ENCODE data around the gene LSM3.

Gene LSM3

DNA sequence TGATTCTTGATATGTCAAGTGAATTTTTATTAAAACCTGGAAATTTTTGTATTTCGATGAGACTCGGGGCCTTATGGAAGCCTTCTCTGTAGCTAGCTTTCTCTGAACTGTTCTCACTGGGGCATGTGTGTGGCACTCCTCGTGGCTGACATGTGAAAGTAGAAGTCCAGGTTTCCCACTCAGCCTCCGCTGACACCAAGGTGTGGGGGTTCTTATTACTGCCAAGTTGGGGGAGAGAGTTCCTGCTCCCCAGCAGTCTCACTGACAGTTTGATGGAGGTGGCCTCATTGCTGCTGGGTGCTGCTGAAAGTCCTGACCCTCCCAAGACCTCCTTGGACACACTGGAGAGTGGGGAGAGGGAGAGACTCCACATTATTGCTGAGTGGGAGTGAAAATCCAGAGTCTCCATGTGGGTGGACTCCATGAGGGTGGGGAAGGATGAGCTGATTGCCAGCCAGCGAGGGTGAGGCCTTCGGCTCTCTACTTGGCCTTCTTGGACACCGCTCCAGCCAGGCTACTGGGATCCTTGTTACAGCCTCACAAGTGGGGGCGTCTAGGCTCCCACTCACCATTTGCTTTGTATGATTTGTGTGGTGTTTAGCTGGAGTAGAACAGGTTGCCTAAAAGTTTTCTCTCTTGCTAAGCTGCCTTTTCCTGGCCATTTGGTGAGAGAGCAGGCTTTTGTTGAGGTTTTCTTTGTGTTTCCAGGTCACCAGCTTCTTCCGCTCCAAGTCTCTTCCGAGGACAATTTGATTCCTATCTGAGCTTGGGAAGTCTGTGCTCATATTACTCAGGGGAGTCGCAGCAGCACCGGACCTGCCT lies 64.1 kb downstream of the LSM3 start:
- DNase-seq (ENCODE audit: low read depth), result no peak

DNA sequence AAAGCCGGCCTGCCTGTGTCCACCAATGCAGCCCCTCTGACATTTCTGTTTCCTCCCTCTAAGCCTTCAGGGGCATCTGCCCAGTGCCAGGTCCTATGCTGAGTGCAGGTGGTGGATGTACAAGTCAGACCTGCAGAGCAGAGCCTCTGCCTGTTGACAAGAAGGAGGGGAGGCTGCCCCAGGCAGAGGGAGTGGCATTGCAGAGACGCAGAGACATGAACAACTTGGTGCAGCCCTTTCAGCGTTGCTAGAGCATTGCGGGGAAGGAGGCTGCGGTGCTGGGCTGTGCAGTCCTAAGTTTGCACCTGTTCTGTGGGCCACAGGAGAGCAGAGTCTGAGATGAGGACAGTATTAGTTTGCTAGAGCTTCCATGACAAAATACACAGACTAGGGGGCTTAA lies 65.2 kb downstream of the LSM3 start:
- DNase-seq (ENCODE audit: low read depth), result no peak

DNA sequence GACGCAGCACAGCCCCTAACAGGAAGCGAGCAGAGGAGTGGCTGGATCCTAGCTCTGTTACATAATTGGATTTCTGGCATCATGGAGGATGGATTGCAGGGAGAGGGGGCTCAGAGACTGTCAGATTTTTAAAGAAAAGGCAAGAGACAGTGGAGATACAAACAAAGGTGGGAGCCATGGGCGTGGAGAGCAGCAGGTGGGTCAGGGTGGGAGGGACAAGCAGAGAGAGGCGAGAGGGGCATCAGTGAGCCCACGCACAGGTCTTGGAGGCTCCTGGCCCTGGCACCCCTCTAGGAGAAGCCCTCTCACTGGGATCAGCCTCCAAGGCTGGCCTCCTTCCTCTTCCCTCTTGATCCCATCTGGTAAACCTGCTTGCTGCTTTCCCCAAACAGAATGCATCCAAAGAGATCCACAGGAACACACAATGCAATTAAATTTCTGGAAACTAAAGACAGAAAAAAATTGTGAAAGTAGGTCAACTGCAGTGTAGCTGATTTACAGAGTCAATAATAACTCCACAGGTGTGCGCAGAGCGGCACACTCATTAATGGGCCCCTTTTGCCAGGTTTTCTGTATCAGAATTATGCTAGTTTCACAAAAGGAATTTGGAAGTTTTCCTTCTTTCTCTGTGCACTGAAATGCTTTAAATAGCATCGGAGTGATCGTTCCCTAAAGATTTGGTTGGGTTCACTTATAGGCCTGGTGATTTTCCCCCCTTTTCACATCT lies 66.1 kb downstream of the LSM3 start:
- DNase-seq (ENCODE audit: low read depth), result no peak

DNA sequence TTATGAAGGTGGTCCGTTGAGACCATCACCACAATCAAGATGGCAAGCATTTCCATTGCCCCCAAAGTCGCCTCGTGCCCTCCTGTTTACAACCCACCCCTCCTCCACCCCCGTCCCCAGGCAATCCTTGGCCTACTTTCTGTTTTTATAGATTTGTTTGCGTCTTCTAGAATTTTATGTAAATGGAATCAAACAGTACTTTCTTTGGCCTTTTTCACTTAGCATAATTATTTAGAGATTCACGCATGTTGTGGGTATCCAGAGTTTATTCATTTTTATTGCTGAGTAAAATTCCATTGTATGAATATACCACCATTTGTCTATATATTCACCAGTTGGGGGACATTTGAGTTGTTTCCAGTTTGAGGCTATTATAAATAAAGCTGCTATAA lies 66.6 kb downstream of the LSM3 start:
- DNase-seq (ENCODE audit: low read depth), result no peak

DNA sequence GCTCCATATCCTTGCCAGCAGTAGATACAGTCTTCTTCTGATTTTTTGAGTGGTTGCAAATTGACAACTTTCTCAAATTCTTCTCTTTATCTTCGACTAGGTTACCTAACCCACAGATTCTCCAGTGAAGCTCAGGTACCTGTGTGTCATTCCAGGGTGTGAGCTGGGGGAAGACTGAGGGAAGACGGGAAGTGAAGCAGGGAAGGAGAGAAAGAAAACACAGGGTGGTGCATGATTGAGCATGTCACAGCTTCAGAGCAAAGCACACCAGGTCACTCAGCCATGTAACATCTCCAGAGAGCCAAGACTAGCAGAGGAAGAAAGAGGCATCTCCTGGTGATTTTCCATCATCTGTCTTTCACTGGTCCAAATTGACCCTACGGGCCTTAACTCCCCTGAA lies 67.2 kb downstream of the LSM3 start:
- no peak for DNase-seq (ENCODE audit: low read depth)

DNA sequence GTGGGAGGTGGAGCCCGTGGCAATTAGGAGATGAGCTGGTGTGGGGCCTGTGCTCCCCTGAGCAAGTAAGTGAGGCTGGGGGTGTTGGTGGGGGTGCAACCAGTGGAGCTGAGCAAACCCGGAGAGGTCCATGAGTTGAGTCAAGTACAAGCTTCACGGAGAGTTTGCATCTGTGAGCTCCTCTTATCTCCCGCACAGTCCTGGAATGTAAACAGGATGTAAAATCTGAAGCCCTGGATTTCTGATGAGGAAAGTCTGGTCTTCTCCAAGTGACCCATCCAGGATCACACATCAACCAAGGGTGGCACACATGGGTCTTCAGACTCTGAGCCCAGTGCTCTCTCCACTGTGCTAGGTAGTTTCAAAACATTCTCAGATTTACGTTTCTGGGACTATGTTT lies 67.8 kb downstream of the LSM3 start:
- DNase-seq (ENCODE audit: low read depth), result no peak

DNA sequence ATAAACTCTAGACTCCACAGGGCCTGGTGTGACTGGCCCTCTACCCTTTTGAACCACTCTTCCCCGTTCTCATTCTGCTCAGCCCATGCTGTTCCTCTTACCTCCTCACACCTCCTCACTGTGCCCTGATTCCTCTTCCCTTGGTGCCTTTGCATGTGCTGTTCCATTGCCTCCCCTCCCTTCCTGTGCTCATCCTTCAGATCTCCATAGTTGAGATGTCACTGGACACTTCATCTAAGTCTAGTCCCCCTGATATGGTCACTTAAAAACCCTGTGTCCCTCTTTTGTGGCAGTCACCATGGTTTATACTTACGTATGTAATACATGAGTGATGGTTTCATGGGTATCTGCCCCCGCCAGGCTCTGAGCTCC lies 69.8 kb downstream of the LSM3 start:
- no peak for DNase-seq (ENCODE audit: low read depth)

DNA sequence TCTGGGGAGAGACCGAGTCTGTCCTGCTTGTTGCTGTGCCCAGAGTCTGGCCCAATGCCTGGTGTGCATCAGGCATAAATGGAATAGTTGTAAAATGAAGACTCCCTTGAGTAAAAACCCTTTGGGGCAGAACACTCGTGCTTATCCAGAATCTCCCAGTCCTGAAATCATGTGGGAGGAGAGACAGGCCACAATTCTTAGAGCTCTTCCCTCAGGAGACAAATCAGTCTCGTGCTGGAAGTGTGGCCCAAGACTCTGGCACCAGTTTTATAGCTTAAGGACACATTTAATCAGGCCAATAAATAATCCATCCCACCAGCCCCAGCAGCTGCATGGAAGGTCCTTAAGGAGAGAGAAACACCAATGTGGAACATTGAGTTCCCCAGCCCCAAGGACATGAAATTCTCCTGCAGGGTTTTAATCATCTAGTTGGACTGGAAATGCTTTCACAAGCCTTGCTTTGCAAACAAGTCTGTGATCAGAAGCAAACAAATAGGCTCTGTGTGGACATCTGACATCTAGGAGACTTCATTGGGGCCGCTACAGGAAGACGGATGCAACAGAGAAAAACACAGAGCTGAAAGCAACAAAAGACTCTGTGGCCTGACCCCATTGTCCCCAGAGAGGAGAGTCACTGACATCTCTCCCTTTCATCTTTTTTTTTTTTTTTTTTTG lies 70.4 kb downstream of the LSM3 start:
- no peak for DNase-seq (ENCODE audit: low read depth)

Measured in non-pigmented ciliary epithelial cell (primary cell).